ENCODE results near the gene PNPLA5.

Gene PNPLA5

DNA sequence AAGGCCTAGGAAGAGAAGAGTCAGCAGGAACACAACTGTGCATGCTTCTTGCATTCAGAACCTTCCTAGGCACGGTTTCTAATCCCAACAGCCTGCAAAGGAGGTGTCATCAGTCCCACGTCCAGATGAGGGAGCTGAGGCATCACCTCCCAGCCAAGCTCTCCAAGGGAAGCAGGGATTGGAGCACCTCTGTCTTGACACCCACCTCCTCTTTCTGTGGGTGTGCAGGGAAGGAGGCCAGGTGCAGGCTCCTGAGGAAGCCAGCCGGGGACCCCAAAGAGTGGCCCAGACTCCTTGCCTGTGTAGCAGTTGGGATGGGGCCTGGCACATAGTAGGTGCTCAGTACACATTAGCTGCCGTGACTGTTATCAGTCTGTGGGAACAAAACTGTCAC, 2.0 kb downstream of the PNPLA5 start:
- H3K27ac ChIP-seq (ENCODE audit: low read length), result no peak overlapping the region
- H2AFZ ChIP-seq (ENCODE audit: low read depth, low read length), result no peak overlapping the region
- H3K4me1 ChIP-seq (ENCODE audit: low read length), result peaks cover under 1% of the 10 kb centered on the region
- TF ChIP-seq EZH2phosphoT487 (IDR thresholded peaks at IDR 0.05; ENCODE audit: low read depth) (no peak), CTCF (IDR thresholded peaks at IDR 0.05; ENCODE audit: low read depth, low read length) (no peak)
- no peaks in the 10 kb centered on the region for H3K79me2 ChIP-seq (ENCODE audit: low read length)
- no peak overlapping the region for H3K9ac ChIP-seq (ENCODE audit: low read length)
- no peaks in the 10 kb centered on the region for H3K9me3 ChIP-seq (ENCODE audit: insufficient read depth, low read length)
- peaks cover 12% of the 10 kb centered on the region; the same call in 1 of the 2 replicates for H3K27me3 ChIP-seq (ENCODE audit: low read depth, low read length)
- no peak overlapping the region for H3K4me2 ChIP-seq (ENCODE audit: low read length)
- H3K36me3 ChIP-seq (replicated peaks; ENCODE audit: low read depth, low read length), result no peaks in the 10 kb centered on the region
- no peak overlapping the region for H3K4me3 ChIP-seq (ENCODE audit: low read length)
- H4K20me1 ChIP-seq (ENCODE audit: insufficient read depth, low read length), result no peaks in the 10 kb centered on the region

DNA sequence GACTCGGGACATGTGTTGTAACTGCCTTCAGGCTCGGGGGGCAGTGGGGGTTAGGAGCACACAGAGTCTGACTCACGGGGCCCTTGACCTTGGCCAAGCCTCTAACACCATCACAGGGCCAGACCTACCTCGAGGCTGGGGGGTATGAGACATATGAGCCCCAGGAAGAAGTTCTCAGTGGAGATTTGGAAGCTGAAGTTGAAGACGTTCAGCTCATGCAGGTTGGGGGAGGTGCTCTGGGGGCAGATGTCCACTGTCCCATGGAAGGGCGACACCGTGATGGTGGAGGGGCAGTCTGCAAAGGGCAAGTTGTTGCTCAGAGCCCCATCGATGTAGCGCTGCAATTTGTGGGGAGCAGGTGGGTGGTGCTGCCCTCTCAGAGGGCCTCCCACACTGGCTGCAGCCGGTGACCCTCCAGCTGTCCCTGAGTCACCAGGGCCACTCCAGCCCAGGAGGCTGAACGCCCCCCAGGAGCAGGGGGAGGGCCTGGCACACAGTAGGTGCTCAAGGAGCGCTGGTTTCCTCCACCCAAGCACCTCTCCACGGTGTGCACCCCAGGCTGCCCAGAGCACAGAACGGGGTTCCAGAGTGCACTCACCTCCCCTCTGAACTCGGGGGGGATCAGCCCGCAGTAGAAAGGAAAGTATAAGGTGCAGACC, 2.5 kb downstream of the PNPLA5 start:
- Histone ChIP-seq H2AFZ (ENCODE audit: low read depth, low read length) (no peak overlapping the region), H3K4me1 (ENCODE audit: low read length) (peaks cover 4% of the 10 kb centered on the region), H3K9me3 (ENCODE audit: insufficient read depth, low read length) (no peaks in the 10 kb centered on the region), H4K20me1 (ENCODE audit: insufficient read depth, low read length) (no peaks in the 10 kb centered on the region), H3K9ac (ENCODE audit: low read length) (no peak overlapping the region), H3K79me2 (ENCODE audit: low read length) (no peaks in the 10 kb centered on the region), H3K4me3 (ENCODE audit: low read length) (no peak overlapping the region), H3K27me3 (ENCODE audit: low read depth, low read length) (peaks cover 12% of the 10 kb centered on the region; the same call in 1 of the 2 replicates), H3K36me3 (replicated peaks; ENCODE audit: low read depth, low read length) (no peaks in the 10 kb centered on the region), H3K27ac (ENCODE audit: low read length) (no peak overlapping the region), H3K4me2 (ENCODE audit: low read length) (no peak overlapping the region)
- no peak for TF ChIP-seq CTCF (IDR thresholded peaks at IDR 0.05; ENCODE audit: low read depth, low read length)
- no peak for TF ChIP-seq EZH2phosphoT487 (IDR thresholded peaks at IDR 0.05; ENCODE audit: low read depth)

DNA sequence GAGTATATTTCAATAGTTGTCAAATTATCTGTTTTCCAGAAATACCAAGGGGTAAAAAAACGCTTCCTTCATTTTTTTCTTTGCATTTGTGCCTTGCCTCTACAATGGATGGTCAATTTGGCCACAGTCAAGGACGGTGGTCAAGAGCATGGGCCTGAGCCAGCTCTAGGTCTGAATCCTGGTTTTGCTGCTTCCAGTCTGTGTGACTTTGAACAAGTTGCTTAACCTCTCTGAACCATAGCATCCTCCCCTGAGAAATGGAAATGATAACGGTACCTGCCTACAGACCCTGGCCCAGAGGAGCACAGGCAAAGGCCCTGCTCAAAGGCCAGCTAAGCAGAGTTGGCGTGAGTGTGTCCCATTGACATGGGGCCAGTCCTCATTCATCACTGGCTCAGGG, 3.1 kb downstream of the PNPLA5 start:
- H3K27ac ChIP-seq (ENCODE audit: low read length), result no peak overlapping the region
- no peaks in the 10 kb centered on the region for H3K79me2 ChIP-seq (ENCODE audit: low read length)
- no peaks in the 10 kb centered on the region for H3K36me3 ChIP-seq (replicated peaks; ENCODE audit: low read depth, low read length)
- H3K9me3 ChIP-seq (ENCODE audit: insufficient read depth, low read length), result no peaks in the 10 kb centered on the region
- no peaks in the 10 kb centered on the region for H4K20me1 ChIP-seq (ENCODE audit: insufficient read depth, low read length)
- no peak overlapping the region for H3K9ac ChIP-seq (ENCODE audit: low read length)
- no peak overlapping the region for H3K4me2 ChIP-seq (ENCODE audit: low read length)
- TF ChIP-seq EZH2phosphoT487 (IDR thresholded peaks at IDR 0.05; ENCODE audit: low read depth) (no peak), CTCF (IDR thresholded peaks at IDR 0.05; ENCODE audit: low read depth, low read length) (no peak)
- no peak overlapping the region for H2AFZ ChIP-seq (ENCODE audit: low read depth, low read length)
- peaks cover 4% of the 10 kb centered on the region for H3K4me1 ChIP-seq (ENCODE audit: low read length)
- H3K27me3 ChIP-seq (ENCODE audit: low read depth, low read length), result peaks cover 8% of the 10 kb centered on the region; the same call in 1 of the 2 replicates
- no peak overlapping the region for H3K4me3 ChIP-seq (ENCODE audit: low read length)

- no peak overlapping the region for H3K4me2 ChIP-seq (ENCODE audit: low read length)
- H3K9me3 ChIP-seq (ENCODE audit: insufficient read depth, low read length), result no peaks in the 10 kb centered on the region
- H3K4me1 ChIP-seq (ENCODE audit: low read length), result peaks cover 4% of the 10 kb centered on the region
- H3K79me2 ChIP-seq (ENCODE audit: low read length), result no peaks in the 10 kb centered on the region
- TF ChIP-seq EZH2phosphoT487 (IDR thresholded peaks at IDR 0.05; ENCODE audit: low read depth), result no peak
- TF ChIP-seq CTCF (IDR thresholded peaks at IDR 0.05; ENCODE audit: low read depth, low read length), result no peak
- H3K4me3 ChIP-seq (ENCODE audit: low read length), result no peak overlapping the region
- H2AFZ ChIP-seq (ENCODE audit: low read depth, low read length), result no peak overlapping the region
- H4K20me1 ChIP-seq (ENCODE audit: insufficient read depth, low read length), result no peaks in the 10 kb centered on the region
- no peak overlapping the region for H3K9ac ChIP-seq (ENCODE audit: low read length)
- peaks cover 5% of the 10 kb centered on the region; the same call in 1 of the 2 replicates for H3K27me3 ChIP-seq (ENCODE audit: low read depth, low read length)
- no peaks in the 10 kb centered on the region for H3K36me3 ChIP-seq (replicated peaks; ENCODE audit: low read depth, low read length)
- H3K27ac ChIP-seq (ENCODE audit: low read length), result no peak overlapping the region
Measured at GRCh38 chr22:43887391-43887790, 4.4 kb downstream of the PNPLA5 start.
